T47D (cell line): ENCODE data around the gene CDKN2C.
A peak's percentile ranks its signal among the peaks of the same experiment; 100 is the strongest.

Experiments used
- DNase-seq, 2 experiments: peaks; one replicate each; pipeline versions ENCODE4 v3.0.0 to v3.0.0-alpha.2; 2011 to 2012; ENCODE audit warnings: low read depth in 1 of 2, low spot score in 1 of 2
- JUND ChIP-seq: IDR thresholded peaks from 2 replicates; pipeline ENCODE4 v1.6.1; 2012; ENCODE audit warnings: low read depth
- in situ Hi-C: cut with HindIII; loops from 2 replicates; pipeline ENCODE4 v1.10.0; 2016; ENCODE audit warnings: low sequenced_read_pairs, low pct_unique_long_range_greater_than_20kb

The CDKN2C gene

DNA sequence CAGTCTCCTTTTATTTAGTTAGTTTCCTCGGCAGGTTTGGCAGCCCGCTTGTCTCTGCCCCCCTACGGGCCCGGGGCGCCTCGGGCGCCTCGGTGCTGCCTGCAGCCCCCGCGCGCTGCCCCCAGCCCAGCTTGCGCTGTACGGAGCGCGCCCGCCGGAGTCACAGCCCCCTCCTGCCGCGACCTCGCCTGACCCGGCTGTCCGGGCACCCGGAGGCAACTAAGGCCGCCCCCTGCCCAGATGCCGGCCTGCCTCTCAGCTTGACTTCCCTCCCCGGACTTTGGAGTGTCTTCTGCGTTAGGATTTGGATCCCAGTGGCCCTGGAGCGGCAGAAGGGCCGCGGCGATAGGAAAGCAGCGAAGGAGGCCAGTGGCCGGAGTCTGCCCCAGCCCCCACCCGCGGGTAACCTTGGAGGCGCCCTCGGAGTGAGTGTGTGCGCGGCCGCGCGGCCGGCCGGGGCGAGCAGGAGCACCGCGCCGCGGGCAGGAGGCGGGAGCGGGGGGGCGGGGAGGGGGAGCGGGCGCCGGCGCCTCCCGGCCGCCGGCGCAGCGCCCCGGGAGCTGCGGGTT is 7.6 kb downstream of the CDKN2C start:
- in situ Hi-C loops, result no loop called here
- peak; percentile 51 to 53 for DNase-seq

DNA sequence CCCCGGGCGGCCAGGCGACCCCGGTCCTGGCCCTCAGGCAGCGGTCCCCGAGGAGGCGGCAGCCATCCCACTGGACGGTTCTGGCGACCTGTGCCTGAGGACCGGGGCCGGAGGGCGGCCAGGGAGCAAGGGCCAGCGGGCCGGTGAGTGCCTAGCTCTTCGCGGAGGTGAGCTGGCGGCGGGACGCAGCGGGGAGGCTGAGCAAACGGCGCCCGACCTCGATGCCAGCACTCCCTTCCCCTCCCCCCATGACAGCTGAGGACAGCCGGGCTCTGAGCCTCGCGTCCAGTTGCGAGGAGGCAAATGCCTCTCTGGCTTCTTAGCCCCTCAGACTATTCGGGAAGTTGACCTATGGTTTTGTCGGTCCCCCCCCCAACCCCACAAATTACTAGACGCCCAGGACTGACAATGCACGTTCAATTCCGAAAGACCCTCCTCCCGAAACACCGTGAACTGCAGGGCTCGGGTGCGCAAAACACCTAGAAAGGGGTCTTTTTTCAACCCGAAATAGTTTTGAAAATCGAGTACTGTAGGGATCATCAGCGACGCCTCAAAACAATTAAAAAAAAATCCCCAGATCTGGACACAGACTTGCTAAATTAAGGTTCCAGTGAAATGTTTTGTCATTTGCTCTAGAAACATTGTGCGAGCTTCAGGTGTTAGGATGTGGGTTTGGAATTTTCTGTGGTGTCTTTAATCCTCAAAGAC is 8.3 kb downstream of the CDKN2C start:
- no peak for TF ChIP-seq JUND
- DNase-seq, result peak; percentile 48 to 67
- in situ Hi-C loops, result no loop called here

More for the DNA sequence above, 7.6 kb downstream of the CDKN2C start:
- no peak for TF ChIP-seq JUND

DNA sequence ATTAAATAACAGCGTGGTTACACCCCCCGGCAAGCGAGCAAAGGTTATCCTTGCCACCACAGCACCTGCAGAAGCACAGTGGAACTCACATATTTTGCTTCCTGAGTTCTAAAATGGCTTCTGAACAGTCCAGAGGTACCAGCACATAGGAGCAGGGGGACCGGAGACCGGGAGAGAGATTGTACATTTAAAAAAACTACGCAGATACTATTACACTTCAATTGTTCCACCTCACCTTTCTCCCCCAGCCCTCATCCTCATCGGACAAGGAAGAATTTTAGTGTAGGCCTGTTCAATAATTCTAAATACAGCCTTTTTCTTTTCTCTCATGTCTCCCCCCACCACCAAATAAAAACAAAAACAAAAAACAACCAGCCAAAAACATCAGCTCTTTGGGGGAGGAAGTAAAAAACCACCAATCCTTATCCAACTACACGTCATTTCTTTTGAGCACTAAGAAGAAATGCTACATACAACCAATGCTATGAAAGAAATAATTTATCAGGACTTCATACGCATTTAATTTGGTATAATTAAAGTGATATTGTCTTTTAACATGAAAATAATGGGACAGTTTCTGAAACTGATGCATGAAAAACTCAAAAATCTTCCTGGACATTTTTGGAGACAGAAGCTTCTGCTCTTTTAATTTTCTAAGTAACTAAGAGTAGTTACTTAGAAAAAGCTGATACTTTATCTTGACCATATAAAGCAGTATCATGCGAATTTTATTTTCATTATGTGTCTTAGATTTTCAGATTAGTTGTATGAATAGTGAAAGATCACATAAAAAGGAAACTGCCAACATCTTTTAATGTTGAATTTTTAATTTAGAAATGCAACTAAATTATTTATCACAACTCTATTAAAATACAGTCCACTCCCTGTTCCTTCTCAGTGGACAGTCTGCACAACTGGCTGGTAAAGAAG is 9.1 kb downstream of the CDKN2C start:
- in situ Hi-C loops, result no loop called here
- no peak for TF ChIP-seq JUND
- DNase-seq, result no peak

GRCh38 chr1:50979937-50980336 is 9.9 kb downstream of the CDKN2C start:
- in situ Hi-C loops, result no loop called here
- no peak for TF ChIP-seq JUND
- DNase-seq, result no peak

- DNase-seq, result no peak
- in situ Hi-C loops, result no loop called here
- no peak for TF ChIP-seq JUND
Observed at GRCh38 chr1:50980505-50980904, 10.5 kb downstream of the CDKN2C start.

GRCh38 chr1:50981741-50982140 is 11.7 kb downstream of the CDKN2C start:
- DNase-seq, result no peak
- no peak for TF ChIP-seq JUND

DNA sequence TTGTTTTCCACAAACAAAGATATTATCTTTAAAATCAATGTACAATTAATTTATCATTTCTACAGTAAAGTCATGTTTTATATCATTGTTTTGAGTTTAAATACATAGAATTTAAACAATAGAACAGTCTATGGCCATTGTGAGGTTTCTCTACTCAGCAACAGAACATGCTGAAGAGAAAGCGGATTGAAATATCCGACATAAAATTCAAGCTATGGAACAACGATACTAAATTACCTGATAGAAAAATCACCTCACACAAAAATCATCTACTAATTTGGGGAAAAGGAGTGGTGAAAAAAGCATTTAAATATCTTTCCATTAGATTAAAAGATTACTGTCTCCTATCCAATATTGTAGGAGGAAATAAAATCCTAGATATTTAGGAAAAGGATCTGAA is 12.6 kb downstream of the CDKN2C start:
- no peak for DNase-seq
- TF ChIP-seq JUND, result no peak
- in situ Hi-C loops, result no loop called here

More at GRCh38 chr1:50981741-50982140, 11.7 kb downstream of the CDKN2C start:
- in situ Hi-C loops, result no loop called here

DNA sequence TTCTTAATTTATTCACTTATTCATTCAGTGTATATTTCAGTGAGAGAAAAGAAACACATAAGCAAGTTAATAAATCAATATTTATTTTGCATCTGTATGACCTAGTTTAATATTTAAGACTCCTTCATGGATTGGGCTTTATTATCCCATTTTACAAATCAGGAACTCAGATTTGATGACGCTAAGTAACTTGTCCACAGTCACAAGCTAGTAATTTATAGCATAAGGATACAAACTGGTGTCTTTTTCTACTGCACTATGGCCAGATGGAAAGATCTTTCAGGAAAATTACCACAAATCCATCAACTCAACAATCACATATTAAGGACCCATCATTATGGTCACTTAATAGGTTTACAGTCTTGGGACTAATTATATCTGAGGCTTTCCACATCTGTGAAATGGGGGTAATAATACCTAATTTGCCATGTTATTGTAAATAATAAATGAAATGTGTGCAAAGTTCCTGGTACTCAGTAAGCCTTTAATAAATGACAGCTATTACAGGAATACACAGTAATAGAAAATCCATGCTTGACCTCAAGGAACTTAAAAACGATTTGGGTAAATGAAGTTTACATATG is 13.3 kb downstream of the CDKN2C start:
- no peak for TF ChIP-seq JUND
- DNase-seq, result no peak
- in situ Hi-C loops, result no loop called here

GRCh38 chr1:50985094-50985493 is 15.0 kb downstream of the CDKN2C start:
- DNase-seq, result no peak
- in situ Hi-C loops, result no loop called here
- no peak for TF ChIP-seq JUND

GRCh38 chr1:50986653-50987052 is 16.6 kb downstream of the CDKN2C start:
- no peak for TF ChIP-seq JUND

GRCh38 chr1:50989694-50990093 is 19.6 kb downstream of the CDKN2C start:
- TF ChIP-seq JUND, result no peak
- no peak for DNase-seq
- in situ Hi-C loops, result no loop called here

More at GRCh38 chr1:50986653-50987052, 16.6 kb downstream of the CDKN2C start:
- DNase-seq, result no peak
- in situ Hi-C loops, result no loop called here

- no peak for DNase-seq
- no peak for TF ChIP-seq JUND
- in situ Hi-C loops, result no loop called here
Observed at GRCh38 chr1:50992532-50993318, 22.7 kb downstream of the CDKN2C start.
